ENCODE results near the gene TPRN.

The TPRN gene

DNA sequence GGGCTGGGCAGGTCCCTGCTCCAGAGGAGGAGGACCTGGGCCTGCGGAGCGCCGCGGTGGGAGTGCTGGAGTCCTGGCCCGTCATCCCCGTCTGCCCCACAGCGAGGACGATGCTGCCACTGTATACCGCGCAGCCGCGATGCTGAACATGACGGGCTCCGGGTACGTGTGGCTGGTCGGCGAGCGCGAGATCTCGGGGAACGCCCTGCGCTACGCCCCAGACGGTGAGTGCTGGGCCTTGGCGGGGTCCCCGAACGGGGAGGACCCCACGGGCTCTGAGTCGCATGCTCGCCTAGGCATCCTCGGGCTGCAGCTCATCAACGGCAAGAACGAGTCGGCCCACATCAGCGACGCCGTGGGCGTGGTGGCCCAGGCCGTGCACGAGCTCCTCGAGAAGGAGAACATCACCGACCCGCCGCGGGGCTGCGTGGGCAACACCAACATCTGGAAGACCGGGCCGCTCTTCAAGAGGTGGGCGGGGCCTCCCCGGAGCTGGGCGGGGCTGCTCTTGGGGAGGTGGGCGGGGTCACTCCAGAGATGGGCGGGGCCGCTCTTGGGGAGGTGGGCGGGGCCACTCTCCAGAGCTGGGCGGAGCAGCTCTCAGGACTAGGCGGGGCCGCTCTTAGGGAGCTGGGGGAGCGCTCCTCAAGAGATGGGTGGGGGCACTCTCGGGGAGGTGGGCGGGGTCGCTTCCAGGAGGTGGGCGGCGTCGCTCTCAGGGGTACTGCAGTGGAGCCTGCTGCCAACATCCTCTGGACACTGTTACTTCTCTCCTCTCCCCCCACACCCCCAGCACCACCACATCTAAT, 43.8 kb downstream of the TPRN start:
- Histone ChIP-seq H4K20me1 (ENCODE audit: insufficient read depth, low read length) (no peaks in the 10 kb centered on the region), H3K27ac (ENCODE audit: low read depth, low read length, poor library complexity, severe bottlenecking) (no peak overlapping the region), H3F3A (ENCODE audit: insufficient read depth, low read length) (no peaks in the 10 kb centered on the region), H3K4me1 (ENCODE audit: insufficient read depth, low read length, severe bottlenecking) (peaks cover 7% of the 10 kb centered on the region), H2AFZ (ENCODE audit: low read length) (no peak overlapping the region), H3K9ac (ENCODE audit: low read length) (no peak overlapping the region), H3K4me2 (ENCODE audit: low read length) (peak overlapping the region; percentile 61; the same call in 1 of the 2 replicates), H3K27me3 (ENCODE audit: insufficient read depth, low read length) (peaks cover 23% of the 10 kb centered on the region), H3K4me3 (ENCODE audit: low read depth, low read length, poor library complexity, severe bottlenecking) (peak overlapping the region; percentile 50), H3K9me2 (ENCODE audit: low read depth, low read length) (no peaks in the 10 kb centered on the region), H3K79me2 (ENCODE audit: insufficient read depth, low read length) (no peaks in the 10 kb centered on the region), H3K36me3 (ENCODE audit: insufficient read depth, low read length) (no peaks in the 10 kb centered on the region), H3K9me3 (ENCODE audit: low read length) (no peaks in the 10 kb centered on the region)
- TF ChIP-seq EZH2 (IDR thresholded peaks at IDR 0.05; ENCODE audit: borderline replicate concordance, low read length): no peak
- TF ChIP-seq, protein P1, sequence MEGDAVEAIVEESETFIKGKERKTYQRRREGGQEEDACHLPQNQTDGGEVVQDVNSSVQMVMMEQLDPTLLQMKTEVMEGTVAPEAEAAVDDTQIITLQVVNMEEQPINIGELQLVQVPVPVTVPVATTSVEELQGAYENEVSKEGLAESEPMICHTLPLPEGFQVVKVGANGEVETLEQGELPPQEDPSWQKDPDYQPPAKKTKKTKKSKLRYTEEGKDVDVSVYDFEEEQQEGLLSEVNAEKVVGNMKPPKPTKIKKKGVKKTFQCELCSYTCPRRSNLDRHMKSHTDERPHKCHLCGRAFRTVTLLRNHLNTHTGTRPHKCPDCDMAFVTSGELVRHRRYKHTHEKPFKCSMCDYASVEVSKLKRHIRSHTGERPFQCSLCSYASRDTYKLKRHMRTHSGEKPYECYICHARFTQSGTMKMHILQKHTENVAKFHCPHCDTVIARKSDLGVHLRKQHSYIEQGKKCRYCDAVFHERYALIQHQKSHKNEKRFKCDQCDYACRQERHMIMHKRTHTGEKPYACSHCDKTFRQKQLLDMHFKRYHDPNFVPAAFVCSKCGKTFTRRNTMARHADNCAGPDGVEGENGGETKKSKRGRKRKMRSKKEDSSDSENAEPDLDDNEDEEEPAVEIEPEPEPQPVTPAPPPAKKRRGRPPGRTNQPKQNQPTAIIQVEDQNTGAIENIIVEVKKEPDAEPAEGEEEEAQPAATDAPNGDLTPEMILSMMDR (IDR thresholded peaks at IDR 0.05; ENCODE audit: low read length): no peak

GRCh38 chr9:137152844-137153405, 47.6 kb downstream of the TPRN start:
- no peak overlapping the region for H3K4me3 ChIP-seq (ENCODE audit: low read depth, low read length, poor library complexity, severe bottlenecking)
- TF ChIP-seq, protein P1 (IDR thresholded peaks at IDR 0.05; ENCODE audit: low read length): no peak
- TF ChIP-seq EZH2 (IDR thresholded peaks at IDR 0.05; ENCODE audit: borderline replicate concordance, low read length): no peak
- H3K79me2 ChIP-seq (ENCODE audit: insufficient read depth, low read length): no peaks in the 10 kb centered on the region
- no peaks in the 10 kb centered on the region for H3K36me3 ChIP-seq (ENCODE audit: insufficient read depth, low read length)
- no peaks in the 10 kb centered on the region for H3K9me2 ChIP-seq (ENCODE audit: low read depth, low read length)
- peaks cover 4% of the 10 kb centered on the region for H3K4me1 ChIP-seq (ENCODE audit: insufficient read depth, low read length, severe bottlenecking)
- H3F3A ChIP-seq (ENCODE audit: insufficient read depth, low read length): peaks cover 6% of the 10 kb centered on the region
- H4K20me1 ChIP-seq (ENCODE audit: insufficient read depth, low read length): no peaks in the 10 kb centered on the region
- H3K27ac ChIP-seq (ENCODE audit: low read depth, low read length, poor library complexity, severe bottlenecking): no peak overlapping the region
- H2AFZ ChIP-seq (ENCODE audit: low read length): no peak overlapping the region
- 0 out of 2 replicates have a peak, but pooled peaks cover 7% of the 10 kb centered on the region for H3K27me3 ChIP-seq (ENCODE audit: insufficient read depth, low read length)
- H3K9me3 ChIP-seq (ENCODE audit: low read length): no peaks in the 10 kb centered on the region
- H3K4me2 ChIP-seq (ENCODE audit: low read length): no peak overlapping the region
- H3K9ac ChIP-seq (ENCODE audit: low read length): no peak overlapping the region

DNA sequence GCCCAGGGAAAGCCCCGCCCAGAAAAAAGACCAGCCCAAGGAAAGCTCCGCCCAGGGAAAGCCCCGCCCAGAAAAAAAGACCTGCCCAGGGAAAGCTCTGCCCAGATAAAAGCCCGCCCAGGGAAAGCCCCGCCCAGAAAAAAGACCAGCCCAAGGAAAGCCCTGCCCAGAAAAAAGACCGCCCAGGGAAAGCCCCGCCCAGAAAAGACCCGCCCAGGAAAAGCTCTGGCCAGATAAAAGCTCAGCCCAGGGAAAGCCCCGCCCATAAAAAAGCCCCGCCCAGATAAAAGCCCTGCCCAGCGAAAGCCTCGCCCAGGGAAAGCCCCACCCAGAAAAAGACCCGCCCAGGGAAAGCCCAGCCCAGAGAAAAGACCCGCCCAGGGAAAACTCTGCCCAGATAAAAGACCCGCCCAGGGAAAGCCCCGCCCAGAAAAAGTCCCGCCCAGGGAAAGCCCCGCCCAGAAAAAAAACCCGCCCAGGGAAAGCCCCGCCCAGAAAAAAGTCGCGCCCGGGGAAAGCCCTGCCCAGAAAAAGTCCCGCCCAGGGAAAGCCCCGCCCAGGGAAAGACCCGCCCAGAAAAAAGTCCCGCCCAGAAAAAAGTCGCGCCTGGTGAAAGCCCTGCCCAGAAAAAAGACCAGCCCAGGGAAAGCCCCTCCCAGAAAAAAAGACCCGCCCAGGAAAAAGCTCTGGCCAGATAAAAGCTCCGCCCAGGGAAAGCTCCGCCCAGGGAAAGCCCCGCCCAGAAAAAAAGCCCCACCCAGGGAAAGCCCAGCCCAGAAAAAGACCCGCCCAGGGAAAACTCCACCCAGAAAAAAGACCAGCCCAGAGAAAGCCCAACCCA, 49.7 kb downstream of the TPRN start:
- Histone ChIP-seq H3K9me3 (ENCODE audit: low read length) (no peaks in the 10 kb centered on the region), H3K4me3 (ENCODE audit: low read depth, low read length, poor library complexity, severe bottlenecking) (no peak overlapping the region), H3K27me3 (ENCODE audit: insufficient read depth, low read length) (no peaks in the 10 kb centered on the region), H4K20me1 (ENCODE audit: insufficient read depth, low read length) (no peaks in the 10 kb centered on the region), H3K79me2 (ENCODE audit: insufficient read depth, low read length) (no peaks in the 10 kb centered on the region), H3K4me2 (ENCODE audit: low read length) (no peak overlapping the region), H3K4me1 (ENCODE audit: insufficient read depth, low read length, severe bottlenecking) (no peaks in the 10 kb centered on the region), H2AFZ (ENCODE audit: low read length) (no peak overlapping the region), H3F3A (ENCODE audit: insufficient read depth, low read length) (peaks cover 6% of the 10 kb centered on the region), H3K36me3 (ENCODE audit: insufficient read depth, low read length) (no peaks in the 10 kb centered on the region), H3K9me2 (ENCODE audit: low read depth, low read length) (no peaks in the 10 kb centered on the region), H3K9ac (ENCODE audit: low read length) (no peak overlapping the region), H3K27ac (ENCODE audit: low read depth, low read length, poor library complexity, severe bottlenecking) (peak overlapping the region; percentile 29)
- no peak for TF ChIP-seq EZH2 (IDR thresholded peaks at IDR 0.05; ENCODE audit: borderline replicate concordance, low read length)
- TF ChIP-seq, protein P1 (IDR thresholded peaks at IDR 0.05; ENCODE audit: low read length): no peak

All from OCI-LY1 (cell line).